Stimulated activated CD8-positive, alpha-beta memory T cell treated with anti-CD3 and anti-CD28 coated beads, Interleukin-7, amount 100 ng/mL, for 1 hour (primary cell): Measurements from ENCODE around the gene EEF1AKMT1.

ENCODE experiments used
- DNase-seq, 2 donors: peaks; one replicate each; pipeline ENCODE4 v3.0.0-alpha.2; 2020; ENCODE audit warnings: low read depth in 2 of 2

Gene EEF1AKMT1

GRCh38 chr13:20773194-20774080 is at the start of gene EEF1AKMT1:
EEF1AKMT1 (minus strand) TSS chr13:20773961; CDS start chr13:20757598, 16,363 bp downstream.
- peak; percentile 89 for DNase-seq

GRCh38 chr13:20823071-20823470 is 49.3 kb upstream of the EEF1AKMT1 start:
- no peak for DNase-seq

- no peak for DNase-seq
Observed at GRCh38 chr13:20822406-20822805, 48.6 kb upstream of the EEF1AKMT1 start.

- DNase-seq, result no peak
Observed at GRCh38 chr13:20819715-20820114, 46.0 kb upstream of the EEF1AKMT1 start.

GRCh38 chr13:20815464-20815863 is 41.7 kb upstream of the EEF1AKMT1 start:
- no peak for DNase-seq

GRCh38 chr13:20814224-20814910 is 40.6 kb upstream of the EEF1AKMT1 start:
- DNase-seq, result no peak

GRCh38 chr13:20812890-20813289 is 39.1 kb upstream of the EEF1AKMT1 start:
- no peak for DNase-seq

GRCh38 chr13:20810808-20811207 is 37.0 kb upstream of the EEF1AKMT1 start:
- no peak for DNase-seq

- DNase-seq, result no peak
Observed at GRCh38 chr13:20808874-20809273, 35.1 kb upstream of the EEF1AKMT1 start.

- no peak for DNase-seq
Observed at GRCh38 chr13:20803180-20803965, 29.6 kb upstream of the EEF1AKMT1 start.

- DNase-seq, result no peak
Observed at GRCh38 chr13:20801707-20802106, 27.9 kb upstream of the EEF1AKMT1 start.

GRCh38 chr13:20799726-20800416 is 26.1 kb upstream of the EEF1AKMT1 start:
- DNase-seq, result no peak

GRCh38 chr13:20798027-20798426 is 24.3 kb upstream of the EEF1AKMT1 start:
- no peak for DNase-seq

- DNase-seq, result no peak
Observed at GRCh38 chr13:20796791-20797508, 23.2 kb upstream of the EEF1AKMT1 start.

GRCh38 chr13:20789665-20790064 is 15.9 kb upstream of the EEF1AKMT1 start:
- no peak for DNase-seq

GRCh38 chr13:20788312-20788711 is 14.6 kb upstream of the EEF1AKMT1 start:
- no peak for DNase-seq

- DNase-seq, result no peak
Observed at GRCh38 chr13:20787180-20787579, 13.4 kb upstream of the EEF1AKMT1 start.

GRCh38 chr13:20782116-20782708 is 8.5 kb upstream of the EEF1AKMT1 start:
- no peak for DNase-seq

- no peak for DNase-seq
Observed at GRCh38 chr13:20780317-20780716, 6.6 kb upstream of the EEF1AKMT1 start.

GRCh38 chr13:20779405-20779804 is 5.6 kb upstream of the EEF1AKMT1 start:
- DNase-seq, result no peak
